ENCODE results near the gene CCDC92B.

The CCDC92B gene

DNA sequence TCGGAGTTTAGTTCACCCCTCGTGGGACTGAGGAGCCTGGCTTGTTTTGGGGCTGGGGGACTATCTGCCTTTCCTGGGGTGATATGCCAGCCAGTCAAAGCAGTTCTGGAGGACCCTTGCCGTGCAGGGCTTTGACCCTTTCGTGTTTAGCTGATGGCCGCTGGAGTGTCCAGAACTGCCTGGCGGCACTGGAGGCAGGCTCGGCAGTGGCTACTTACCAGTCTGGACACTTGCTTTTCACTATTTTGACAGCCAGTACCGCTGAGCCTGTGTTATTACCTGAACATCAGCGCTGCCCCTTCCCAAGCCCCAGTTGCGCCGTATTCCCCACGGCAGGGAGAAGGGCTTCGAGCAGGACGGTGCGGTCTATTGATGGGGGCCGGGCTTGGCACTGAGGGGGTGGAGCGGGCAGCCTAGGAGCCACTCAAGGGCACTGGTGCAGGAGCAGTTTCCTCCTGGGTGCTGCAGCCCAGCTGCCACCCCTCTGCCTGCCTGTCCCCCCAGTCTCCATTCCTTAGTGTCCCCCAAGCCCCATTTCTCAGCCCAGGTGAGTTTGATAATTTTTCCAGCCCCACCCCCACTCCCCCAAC, 18.6 kb downstream of the CCDC92B start:
- no peak for DNase-seq (ENCODE audit: low spot score)
- in situ Hi-C loops (cut with MboI; ENCODE audit: low pct_unique_long_range_greater_than_20kb, low sequenced_read_pairs, unreplicated experiment), result no loop called here
- TF ChIP-seq, protein P1, sequence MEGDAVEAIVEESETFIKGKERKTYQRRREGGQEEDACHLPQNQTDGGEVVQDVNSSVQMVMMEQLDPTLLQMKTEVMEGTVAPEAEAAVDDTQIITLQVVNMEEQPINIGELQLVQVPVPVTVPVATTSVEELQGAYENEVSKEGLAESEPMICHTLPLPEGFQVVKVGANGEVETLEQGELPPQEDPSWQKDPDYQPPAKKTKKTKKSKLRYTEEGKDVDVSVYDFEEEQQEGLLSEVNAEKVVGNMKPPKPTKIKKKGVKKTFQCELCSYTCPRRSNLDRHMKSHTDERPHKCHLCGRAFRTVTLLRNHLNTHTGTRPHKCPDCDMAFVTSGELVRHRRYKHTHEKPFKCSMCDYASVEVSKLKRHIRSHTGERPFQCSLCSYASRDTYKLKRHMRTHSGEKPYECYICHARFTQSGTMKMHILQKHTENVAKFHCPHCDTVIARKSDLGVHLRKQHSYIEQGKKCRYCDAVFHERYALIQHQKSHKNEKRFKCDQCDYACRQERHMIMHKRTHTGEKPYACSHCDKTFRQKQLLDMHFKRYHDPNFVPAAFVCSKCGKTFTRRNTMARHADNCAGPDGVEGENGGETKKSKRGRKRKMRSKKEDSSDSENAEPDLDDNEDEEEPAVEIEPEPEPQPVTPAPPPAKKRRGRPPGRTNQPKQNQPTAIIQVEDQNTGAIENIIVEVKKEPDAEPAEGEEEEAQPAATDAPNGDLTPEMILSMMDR (IDR thresholded peaks at IDR 0.05; ENCODE audit: extremely low read depth, insufficient read depth, missing control alignments), result no peak

DNA sequence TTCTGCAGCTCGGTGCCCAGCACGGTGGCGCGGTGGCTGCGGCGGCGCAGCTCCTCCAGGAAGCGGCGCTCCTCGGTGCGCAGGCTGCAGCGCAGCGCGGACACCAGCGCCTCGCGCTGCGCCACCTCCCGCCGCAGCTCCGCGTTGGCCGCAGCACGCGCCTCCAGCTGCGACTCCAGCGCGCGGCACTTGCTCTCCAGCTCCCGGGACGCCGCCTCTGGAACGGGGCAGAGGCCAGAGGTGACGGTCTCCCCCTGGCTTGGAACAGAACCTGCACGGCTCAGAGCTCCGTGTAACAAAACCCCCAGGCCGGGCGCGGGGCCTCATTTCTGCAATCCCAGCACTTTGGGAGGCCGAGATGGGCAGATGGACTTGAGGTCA, 24.7 kb downstream of the CCDC92B start:
- no peak for DNase-seq (ENCODE audit: low spot score)
- TF ChIP-seq, protein P1 (IDR thresholded peaks at IDR 0.05; ENCODE audit: extremely low read depth, insufficient read depth, missing control alignments), result peak; percentile 6
- in situ Hi-C loops (cut with MboI; ENCODE audit: low pct_unique_long_range_greater_than_20kb, low sequenced_read_pairs, unreplicated experiment), result no loop called here

DNA sequence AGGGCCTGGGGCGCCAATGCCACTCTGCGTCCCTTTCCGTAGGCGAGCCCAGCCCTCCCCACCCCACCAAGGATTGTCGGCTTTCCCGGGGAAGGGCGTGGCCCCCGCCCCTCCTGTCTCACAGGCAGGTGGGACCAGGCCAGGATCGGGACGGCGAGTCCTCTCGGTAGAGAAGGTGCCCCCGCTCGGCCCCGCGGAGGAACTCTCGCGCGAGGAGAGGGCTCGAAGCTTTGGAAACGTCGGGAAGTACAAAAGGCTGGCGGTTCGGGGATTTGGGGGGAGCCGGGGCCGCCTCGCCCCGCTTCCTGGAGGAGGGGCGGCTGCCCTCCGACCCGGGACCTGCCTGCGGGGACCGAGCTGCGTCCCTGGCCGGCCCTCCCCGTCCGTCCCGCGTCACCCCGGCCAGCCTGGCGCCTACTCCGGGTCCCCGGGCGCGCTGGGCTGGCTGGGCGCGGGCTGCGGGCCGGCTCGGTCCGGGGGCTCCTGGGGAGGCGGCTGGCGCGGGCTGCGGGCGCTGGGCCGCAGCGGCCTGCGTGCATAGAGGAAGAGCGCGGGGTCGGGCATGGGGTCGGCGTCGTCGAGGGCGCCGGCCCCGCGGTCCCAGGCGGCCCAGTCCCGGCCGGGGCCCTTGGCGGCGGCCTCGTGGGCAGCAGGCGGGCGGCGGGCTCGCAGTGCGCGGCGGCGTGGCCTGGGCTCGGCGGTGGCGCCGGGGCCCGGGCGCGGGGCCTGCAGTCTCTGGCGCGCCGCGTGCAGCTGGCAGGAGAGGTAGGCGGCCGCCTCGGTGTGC, 25.3 kb downstream of the CCDC92B start:
- DNase-seq (ENCODE audit: low spot score), result no peak
- TF ChIP-seq, protein P1 (IDR thresholded peaks at IDR 0.05; ENCODE audit: extremely low read depth, insufficient read depth, missing control alignments), result no peak
- in situ Hi-C loops (cut with MboI; ENCODE audit: low pct_unique_long_range_greater_than_20kb, low sequenced_read_pairs, unreplicated experiment), result no loop called here

DNA sequence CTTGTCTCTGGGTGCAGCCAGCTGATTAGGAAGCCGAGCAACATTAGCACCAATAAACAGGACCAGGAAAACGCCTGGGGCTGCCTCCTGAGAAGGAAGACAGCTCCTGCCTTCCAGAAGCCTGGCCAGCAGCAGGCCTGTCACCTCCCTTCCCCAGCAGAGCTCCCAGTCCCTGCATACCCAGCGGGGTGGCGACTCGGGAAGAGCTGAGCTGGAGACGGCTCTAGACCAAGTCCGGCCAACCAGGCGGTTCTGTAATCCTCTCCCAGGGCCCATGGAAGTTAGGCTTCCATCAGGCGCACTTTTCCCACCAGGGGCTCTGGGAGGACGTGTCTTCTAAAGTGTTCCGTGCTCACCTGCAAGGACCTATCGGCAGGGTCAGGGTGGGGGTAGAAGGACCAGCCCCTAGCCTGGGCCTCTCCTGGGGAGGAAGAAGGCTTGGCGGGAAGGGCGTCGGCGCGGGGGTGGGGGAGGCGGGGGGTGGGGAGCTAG, 25.9 kb downstream of the CCDC92B start:
- in situ Hi-C loops (cut with MboI; ENCODE audit: low pct_unique_long_range_greater_than_20kb, low sequenced_read_pairs, unreplicated experiment), result no loop called here

DNA sequence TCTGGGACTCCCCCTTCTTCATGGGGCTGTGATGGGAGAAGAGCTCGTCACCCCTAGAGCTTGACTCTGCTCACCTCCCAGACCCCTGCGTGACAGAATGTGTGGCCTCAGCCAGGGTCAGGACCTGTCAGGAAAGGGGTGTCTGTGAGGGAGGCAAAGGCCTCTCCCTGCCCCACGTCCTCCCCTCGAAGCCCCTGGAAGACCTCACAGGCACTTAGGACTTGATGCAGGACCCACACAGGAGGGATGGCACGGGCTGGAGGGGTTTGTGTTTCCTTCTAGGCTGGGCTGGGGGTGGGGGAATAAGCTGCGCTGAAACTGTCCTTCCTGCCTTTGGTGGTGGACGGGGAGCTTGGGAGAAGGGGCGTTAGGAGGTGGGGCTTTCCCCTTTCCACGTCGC, 26.8 kb downstream of the CCDC92B start:
- in situ Hi-C loops (cut with MboI; ENCODE audit: low pct_unique_long_range_greater_than_20kb, low sequenced_read_pairs, unreplicated experiment), result no loop called here
- no peak for DNase-seq (ENCODE audit: low spot score)
- TF ChIP-seq, protein P1 (IDR thresholded peaks at IDR 0.05; ENCODE audit: extremely low read depth, insufficient read depth, missing control alignments), result no peak

More for the DNA sequence above, 25.9 kb downstream of the CCDC92B start:
- TF ChIP-seq, protein P1 (IDR thresholded peaks at IDR 0.05; ENCODE audit: extremely low read depth, insufficient read depth, missing control alignments), result no peak
- no peak for DNase-seq (ENCODE audit: low spot score)

DNA sequence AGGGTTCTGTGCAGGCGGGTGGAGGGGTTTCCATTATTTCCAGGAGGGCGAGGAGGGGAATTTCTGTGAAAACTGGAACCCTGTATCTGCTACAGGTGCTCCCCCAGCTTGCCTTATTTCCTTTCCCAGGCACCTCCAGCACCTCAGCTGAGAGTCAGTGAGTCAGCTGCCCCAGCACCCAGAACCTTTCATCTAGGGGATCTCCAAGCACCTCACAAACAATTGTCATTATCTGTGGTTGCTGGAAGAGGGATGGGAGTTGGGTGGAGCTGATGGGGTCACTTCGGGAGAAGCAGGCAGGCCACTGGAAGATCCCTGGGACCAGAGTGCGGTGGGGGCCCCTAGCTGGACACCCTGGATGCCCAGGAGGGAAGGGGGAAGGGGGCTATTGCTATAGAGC, 27.8 kb downstream of the CCDC92B start:
- DNase-seq (ENCODE audit: low spot score), result no peak
- in situ Hi-C loops (cut with MboI; ENCODE audit: low pct_unique_long_range_greater_than_20kb, low sequenced_read_pairs, unreplicated experiment), result no loop called here
- TF ChIP-seq, protein P1 (IDR thresholded peaks at IDR 0.05; ENCODE audit: extremely low read depth, insufficient read depth, missing control alignments), result no peak
